ENCODE results near the gene ADAMTS1.

The ADAMTS1 gene

DNA sequence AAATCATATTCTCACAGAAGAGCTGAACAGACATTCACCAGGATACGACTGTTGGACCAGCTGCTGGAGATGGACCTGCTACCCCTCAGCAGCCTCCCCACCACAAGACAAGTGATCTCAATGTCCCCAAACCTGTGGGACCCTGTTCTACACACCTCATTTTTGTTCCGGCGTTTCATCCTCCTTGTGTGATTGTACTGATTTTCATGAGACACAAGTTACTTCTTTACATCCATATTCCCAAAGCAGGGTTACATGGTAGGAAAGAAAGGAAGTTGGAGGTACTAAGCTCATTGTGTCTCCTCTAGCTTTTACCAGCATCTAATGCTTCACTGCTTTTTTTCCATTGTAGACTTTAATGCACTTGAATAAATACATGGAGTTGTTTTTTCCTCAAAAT, 8.7 kb downstream of the ADAMTS1 start:
- Histone ChIP-seq H3K4me2 (ENCODE audit: low read depth, low read length, poor library complexity, severe bottlenecking) (no peak overlapping the region), H3F3A (ENCODE audit: low read depth) (no peaks in the 10 kb centered on the region), H3K79me2 (ENCODE audit: insufficient read depth, low read length) (no peaks in the 10 kb centered on the region), H3K9me3 (ENCODE audit: insufficient read depth, low read depth, low read length) (no peaks in the 10 kb centered on the region; the same call in 1 of the 2 replicates), H3K9ac (ENCODE audit: low read depth, low read length, poor library complexity, severe bottlenecking) (no peak overlapping the region), H3K4me3 (ENCODE audit: low read length, poor library complexity, severe bottlenecking) (no peak overlapping the region), H3K27me3 (ENCODE audit: insufficient read depth, low read length, poor library complexity, severe bottlenecking) (no peaks in the 10 kb centered on the region), H4K20me1 (ENCODE audit: insufficient read depth, low read length, poor library complexity, severe bottlenecking) (no peaks in the 10 kb centered on the region), H3K36me3 (ENCODE audit: insufficient read depth, low read length) (no peaks in the 10 kb centered on the region), H3K4me1 (ENCODE audit: insufficient read depth, low read length, poor library complexity, severe bottlenecking) (no peaks in the 10 kb centered on the region), H3K9me2 (replicated peaks; ENCODE audit: low read depth, low read length) (no peaks in the 10 kb centered on the region), H2AFZ (ENCODE audit: low read length) (no peak overlapping the region)
- TF ChIP-seq EZH2phosphoT487 (IDR thresholded peaks at IDR 0.05; ENCODE audit: borderline replicate concordance), result no peak
- TF ChIP-seq, protein P1, sequence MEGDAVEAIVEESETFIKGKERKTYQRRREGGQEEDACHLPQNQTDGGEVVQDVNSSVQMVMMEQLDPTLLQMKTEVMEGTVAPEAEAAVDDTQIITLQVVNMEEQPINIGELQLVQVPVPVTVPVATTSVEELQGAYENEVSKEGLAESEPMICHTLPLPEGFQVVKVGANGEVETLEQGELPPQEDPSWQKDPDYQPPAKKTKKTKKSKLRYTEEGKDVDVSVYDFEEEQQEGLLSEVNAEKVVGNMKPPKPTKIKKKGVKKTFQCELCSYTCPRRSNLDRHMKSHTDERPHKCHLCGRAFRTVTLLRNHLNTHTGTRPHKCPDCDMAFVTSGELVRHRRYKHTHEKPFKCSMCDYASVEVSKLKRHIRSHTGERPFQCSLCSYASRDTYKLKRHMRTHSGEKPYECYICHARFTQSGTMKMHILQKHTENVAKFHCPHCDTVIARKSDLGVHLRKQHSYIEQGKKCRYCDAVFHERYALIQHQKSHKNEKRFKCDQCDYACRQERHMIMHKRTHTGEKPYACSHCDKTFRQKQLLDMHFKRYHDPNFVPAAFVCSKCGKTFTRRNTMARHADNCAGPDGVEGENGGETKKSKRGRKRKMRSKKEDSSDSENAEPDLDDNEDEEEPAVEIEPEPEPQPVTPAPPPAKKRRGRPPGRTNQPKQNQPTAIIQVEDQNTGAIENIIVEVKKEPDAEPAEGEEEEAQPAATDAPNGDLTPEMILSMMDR (conservative IDR thresholded peaks at IDR 0.05; ENCODE audit: low read length), result no peak

DNA sequence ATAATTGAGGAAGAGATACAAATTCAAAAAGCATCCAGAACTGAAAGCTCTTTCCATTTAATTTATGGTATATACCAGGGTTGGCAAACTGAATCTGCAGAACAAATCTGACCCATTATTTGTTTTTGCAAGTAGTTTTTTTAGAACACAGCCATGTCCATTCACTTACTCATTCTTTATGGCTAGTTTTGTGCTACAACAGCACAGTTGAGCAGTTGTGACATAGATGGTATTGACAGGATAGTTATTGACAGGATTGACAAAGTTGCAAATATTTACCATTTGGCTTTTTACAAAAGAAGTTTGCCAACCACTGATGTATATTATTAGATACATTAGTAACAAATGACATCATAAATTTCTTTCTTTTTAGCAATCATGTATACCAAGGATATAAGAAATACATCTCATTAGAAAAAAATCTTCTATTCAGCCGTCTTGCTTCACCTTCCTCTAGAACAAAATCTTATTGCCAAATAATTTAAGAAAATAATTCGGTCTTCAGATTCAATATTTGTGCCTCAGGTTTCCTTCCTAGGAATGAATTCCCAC, 9.4 kb downstream of the ADAMTS1 start:
- Histone ChIP-seq H3K9ac (ENCODE audit: low read depth, low read length, poor library complexity, severe bottlenecking) (no peak overlapping the region), H3K4me1 (ENCODE audit: insufficient read depth, low read length, poor library complexity, severe bottlenecking) (no peaks in the 10 kb centered on the region), H3K9me3 (ENCODE audit: insufficient read depth, low read depth, low read length) (no peaks in the 10 kb centered on the region; the same call in 1 of the 2 replicates), H3K27me3 (ENCODE audit: insufficient read depth, low read length, poor library complexity, severe bottlenecking) (no peaks in the 10 kb centered on the region), H3K4me3 (ENCODE audit: low read length, poor library complexity, severe bottlenecking) (no peak overlapping the region), H3K79me2 (ENCODE audit: insufficient read depth, low read length) (no peaks in the 10 kb centered on the region), H3K36me3 (ENCODE audit: insufficient read depth, low read length) (no peaks in the 10 kb centered on the region), H3K9me2 (replicated peaks; ENCODE audit: low read depth, low read length) (no peaks in the 10 kb centered on the region), H2AFZ (ENCODE audit: low read length) (no peak overlapping the region), H3F3A (ENCODE audit: low read depth) (no peaks in the 10 kb centered on the region), H4K20me1 (ENCODE audit: insufficient read depth, low read length, poor library complexity, severe bottlenecking) (no peaks in the 10 kb centered on the region), H3K4me2 (ENCODE audit: low read depth, low read length, poor library complexity, severe bottlenecking) (no peak overlapping the region)
- TF ChIP-seq, protein P1 (conservative IDR thresholded peaks at IDR 0.05; ENCODE audit: low read length), result no peak
- no peak for TF ChIP-seq EZH2phosphoT487 (IDR thresholded peaks at IDR 0.05; ENCODE audit: borderline replicate concordance)

- Histone ChIP-seq H3K36me3 (ENCODE audit: insufficient read depth, low read length) (no peaks in the 10 kb centered on the region), H3K79me2 (ENCODE audit: insufficient read depth, low read length) (no peaks in the 10 kb centered on the region), H3K9ac (ENCODE audit: low read depth, low read length, poor library complexity, severe bottlenecking) (no peak overlapping the region), H3K4me2 (ENCODE audit: low read depth, low read length, poor library complexity, severe bottlenecking) (no peak overlapping the region), H2AFZ (ENCODE audit: low read length) (no peak overlapping the region), H3K27me3 (ENCODE audit: insufficient read depth, low read length, poor library complexity, severe bottlenecking) (no peaks in the 10 kb centered on the region), H4K20me1 (ENCODE audit: insufficient read depth, low read length, poor library complexity, severe bottlenecking) (no peaks in the 10 kb centered on the region), H3K9me2 (replicated peaks; ENCODE audit: low read depth, low read length) (no peaks in the 10 kb centered on the region), H3K4me3 (ENCODE audit: low read length, poor library complexity, severe bottlenecking) (no peak overlapping the region), H3F3A (ENCODE audit: low read depth) (no peaks in the 10 kb centered on the region), H3K9me3 (ENCODE audit: insufficient read depth, low read depth, low read length) (no peaks in the 10 kb centered on the region; the same call in 1 of the 2 replicates), H3K4me1 (ENCODE audit: insufficient read depth, low read length, poor library complexity, severe bottlenecking) (no peaks in the 10 kb centered on the region)
- no peak for TF ChIP-seq EZH2phosphoT487 (IDR thresholded peaks at IDR 0.05; ENCODE audit: borderline replicate concordance)
- TF ChIP-seq, protein P1 (conservative IDR thresholded peaks at IDR 0.05; ENCODE audit: low read length), result no peak
Observed at GRCh38 chr21:26835027-26835713, 10.0 kb downstream of the ADAMTS1 start.
